SKM-1 (cell line): ENCODE results near the gene TTC24.
"Not testable (repeated sequence)": the region's sequence is repeated elsewhere in the genome, so short reads cannot be mapped to it uniquely, and the experiment has no call there.

Source experiments
- DNase-seq: peaks from one replicate; lab custom pipeline; 2025; ENCODE audit not compliant: unreplicated experiment; lab: John Stamatoyannopoulos, UW

Gene TTC24

GRCh38 chr1:156602557-156602993 is 23.1 kb downstream of the TTC24 start:
- DNase-seq, result no peak

GRCh38 chr1:156607344-156607743 is 27.8 kb downstream of the TTC24 start:
- DNase-seq, result not testable (repeated sequence)

GRCh38 chr1:156608036-156608674 is 28.6 kb downstream of the TTC24 start:
- peak; percentile 87 for DNase-seq

GRCh38 chr1:156608981-156609380 is 29.5 kb downstream of the TTC24 start:
- peak; percentile 21 for DNase-seq

DNA sequence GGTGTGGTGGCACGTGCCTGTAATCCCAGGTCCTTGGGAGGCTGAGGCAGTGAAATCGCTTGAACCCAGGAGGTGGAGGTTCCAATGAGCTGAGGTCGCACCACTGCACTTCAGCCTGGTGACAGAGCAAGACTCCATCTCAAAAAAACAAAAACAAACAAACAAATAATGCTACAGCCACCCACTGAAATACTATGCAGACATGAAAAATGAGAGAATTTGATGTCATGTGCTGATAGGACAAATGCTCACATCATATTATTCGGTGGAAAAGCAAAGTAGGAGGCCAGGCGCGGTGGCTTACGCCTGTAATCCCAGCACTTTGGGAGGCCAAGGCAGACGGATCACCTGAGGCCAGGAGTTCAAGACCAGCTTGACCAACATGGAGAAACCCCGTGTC is 30.5 kb downstream of the TTC24 start:
- not testable (repeated sequence) for DNase-seq

DNA sequence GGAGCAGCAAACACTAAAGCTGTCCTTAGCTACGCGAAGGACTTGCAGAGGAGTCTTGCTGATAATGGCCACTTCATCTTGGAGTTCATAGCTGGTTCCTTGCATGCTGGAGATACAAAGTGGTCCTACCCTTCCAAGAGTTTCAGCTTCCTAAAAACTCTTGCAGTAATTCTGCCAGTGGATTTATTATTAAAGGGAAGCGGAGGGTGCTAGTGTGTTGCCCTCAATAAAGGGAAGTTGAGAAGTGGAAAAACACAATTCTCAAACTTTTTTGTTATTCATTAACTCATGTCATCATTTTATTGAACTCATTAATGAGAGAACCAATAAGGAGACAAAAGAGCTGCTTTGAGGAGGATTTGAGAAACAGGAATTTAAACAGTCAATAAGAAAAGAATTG is 33.1 kb downstream of the TTC24 start:
- no peak for DNase-seq

- DNase-seq, result no peak
Observed at GRCh38 chr1:156615946-156616345, 36.4 kb downstream of the TTC24 start.

DNA sequence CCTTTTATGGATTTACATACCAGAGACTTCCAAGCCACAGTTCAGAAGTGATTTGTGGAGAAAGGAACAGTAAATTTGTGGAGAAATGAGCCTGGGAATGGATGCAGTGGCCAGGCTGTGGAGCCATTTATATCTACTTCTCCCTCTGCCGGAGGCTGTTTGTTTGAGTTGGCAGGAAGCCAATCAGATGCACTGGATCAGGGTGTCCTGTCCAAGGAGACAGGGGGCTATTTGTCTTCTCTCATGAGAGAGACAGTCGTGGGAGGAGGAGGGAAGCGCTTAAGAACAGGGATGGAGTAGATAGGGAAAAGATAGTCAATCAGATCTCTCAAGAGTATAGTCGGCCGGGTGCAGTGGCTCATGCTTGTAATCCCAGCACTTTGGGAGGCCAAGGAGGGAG is 36.9 kb downstream of the TTC24 start:
- DNase-seq, result no peak

- peak; percentile 27 for DNase-seq
Observed at GRCh38 chr1:156618853-156619581, 39.5 kb downstream of the TTC24 start, which contains the start of gene HAPLN2. Gene HAPLN2 (plus strand): TSS chr1:156619415. CDS start chr1:156623491, 4,076 bp downstream.

DNA sequence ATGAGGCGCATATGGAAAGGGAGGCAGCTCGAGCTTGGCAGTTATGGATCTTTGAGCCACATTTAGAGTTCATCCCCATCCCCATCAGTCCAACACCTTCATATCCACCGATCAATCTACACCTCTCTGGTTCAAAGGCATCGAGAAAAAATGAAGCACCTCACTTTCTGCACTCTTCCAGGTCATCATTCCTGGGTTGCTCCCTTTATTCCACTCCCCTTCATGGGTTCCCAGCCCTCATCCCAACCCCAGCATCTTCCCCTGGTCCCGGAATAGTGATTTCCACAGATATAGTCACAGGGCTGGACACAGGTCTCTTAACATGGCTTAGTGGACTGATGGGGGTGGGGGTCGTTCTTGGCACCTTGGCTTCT is 40.0 kb downstream of the TTC24 start:
- no peak for DNase-seq

DNA sequence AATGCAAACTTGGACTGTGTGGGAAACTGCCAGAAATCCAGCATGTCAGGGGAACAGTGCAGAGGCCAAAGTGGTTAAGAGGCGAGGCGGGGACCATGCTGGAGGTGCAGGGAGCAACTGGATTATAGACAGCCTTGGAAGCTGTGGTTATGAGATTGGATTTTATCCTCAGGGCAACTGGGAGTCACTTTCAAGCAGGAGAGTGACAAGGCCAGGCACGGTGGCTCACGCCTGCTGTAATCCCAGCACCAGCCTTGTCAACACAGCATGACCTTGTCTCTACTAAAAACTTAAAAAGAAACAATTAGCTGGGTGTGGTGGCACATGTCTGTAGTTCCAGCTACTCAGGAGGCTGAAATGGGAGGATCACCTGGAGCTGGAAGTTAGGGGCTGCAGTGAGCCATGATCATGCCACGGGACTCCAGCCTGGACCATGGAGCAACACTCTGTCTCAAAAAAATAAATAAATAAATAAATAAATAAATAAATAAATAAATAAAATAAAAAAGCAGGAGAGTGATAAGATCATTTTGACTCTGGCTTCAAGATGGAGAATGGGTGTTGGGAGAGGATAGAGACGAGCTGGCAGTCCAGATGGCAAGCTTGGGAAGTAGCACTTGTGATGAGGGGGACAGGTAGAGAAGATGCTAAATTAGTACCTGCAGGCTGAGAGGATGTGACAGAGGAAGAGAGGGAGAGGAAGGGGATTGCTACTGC is 43.2 kb downstream of the TTC24 start:
- no peak for DNase-seq

DNA sequence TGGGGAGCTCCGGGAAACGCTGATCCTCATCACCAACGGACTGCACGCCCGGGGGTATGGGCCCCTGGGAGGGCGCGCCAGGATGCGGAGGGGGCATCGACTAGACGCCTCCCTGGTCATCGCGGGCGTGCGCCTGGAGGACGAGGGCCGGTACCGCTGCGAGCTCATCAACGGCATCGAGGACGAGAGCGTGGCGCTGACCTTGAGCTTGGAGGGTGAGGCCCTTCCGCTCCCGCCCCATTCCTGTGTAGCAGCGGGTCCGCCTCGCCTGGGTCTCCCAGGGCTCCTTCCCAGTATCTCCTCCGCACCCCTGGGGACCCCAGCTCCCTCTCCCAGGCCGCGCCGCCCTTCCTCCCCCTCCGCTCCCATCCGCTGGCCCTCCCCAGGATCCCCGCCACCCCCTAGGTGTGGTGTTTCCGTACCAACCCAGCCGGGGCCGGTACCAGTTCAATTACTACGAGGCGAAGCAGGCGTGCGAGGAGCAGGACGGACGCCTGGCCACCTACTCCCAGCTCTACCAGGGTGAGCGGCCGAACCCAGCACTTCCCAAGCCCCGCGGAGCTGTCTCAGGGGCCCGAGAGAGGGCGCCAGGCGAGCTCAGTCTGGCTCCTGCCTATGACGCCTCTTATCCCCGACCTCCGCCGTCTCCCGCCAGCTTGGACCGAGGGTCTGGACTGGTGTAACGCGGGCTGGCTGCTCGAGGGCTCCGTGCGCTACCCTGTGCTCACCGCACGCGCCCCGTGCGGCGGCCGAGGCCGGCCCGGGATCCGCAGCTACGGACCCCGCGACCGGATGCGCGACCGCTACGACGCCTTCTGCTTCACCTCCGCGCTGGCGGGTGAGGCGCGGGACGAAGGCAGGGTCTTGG is 44.7 kb downstream of the TTC24 start:
- DNase-seq, result no peak

GRCh38 chr1:156624814-156625435 is 45.4 kb downstream of the TTC24 start:
- no peak for DNase-seq

DNA sequence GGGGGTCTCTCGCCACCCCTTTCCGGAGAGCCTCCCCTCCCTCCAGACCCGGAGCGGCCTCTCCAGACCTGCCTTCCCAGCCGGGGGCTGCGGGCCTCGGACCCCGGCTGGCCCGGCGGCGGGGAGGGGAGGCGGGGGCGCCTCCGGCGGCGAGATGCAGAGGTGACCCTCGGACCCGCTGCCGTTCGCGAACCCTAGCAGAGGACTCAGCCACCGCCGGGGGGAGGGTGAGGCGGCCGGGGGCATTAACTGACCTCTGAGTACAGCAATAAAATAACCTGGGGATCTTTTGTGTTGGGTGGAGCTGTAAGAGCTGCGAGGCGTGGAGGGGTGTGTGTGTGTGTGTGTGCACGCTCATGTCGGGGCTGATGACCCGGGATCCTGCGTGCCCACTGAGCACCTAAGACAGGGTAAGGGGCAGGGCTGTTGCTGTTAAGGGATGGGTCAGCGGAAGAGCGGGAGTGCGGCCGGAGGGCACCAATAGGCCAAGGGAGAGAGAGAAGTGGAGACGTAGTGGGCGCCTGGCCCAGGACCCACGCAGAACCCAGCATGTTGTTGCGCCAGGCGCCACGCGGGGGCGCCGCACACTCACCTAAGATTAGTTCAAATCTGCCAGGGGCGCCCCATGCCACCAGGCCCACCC is 46.0 kb downstream of the TTC24 start:
- no peak for DNase-seq

DNA sequence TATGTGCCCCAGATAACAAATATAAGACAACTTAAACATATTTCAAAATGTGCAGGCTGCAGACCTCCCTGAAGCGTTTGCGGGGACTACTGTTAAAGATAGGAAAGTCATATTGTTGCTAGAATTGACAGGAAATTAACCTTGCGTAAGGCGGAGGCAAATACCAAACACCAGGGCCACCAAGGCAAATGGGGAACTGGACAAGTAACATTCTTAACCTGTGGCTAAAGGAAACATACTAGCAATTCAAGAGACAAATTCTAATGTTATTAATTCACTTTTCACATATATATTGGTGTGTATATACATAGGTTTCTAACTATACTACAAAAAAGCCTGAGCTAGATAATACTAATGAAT is 46.5 kb downstream of the TTC24 start:
- no peak for DNase-seq

GRCh38 chr1:156627313-156627880 is 47.9 kb downstream of the TTC24 start:
- peak; percentile 32 for DNase-seq

GRCh38 chr1:156629823-156630449 is 50.4 kb downstream of the TTC24 start:
- no peak for DNase-seq

- not testable (repeated sequence) for DNase-seq
Observed at GRCh38 chr1:156631152-156631551, 51.6 kb downstream of the TTC24 start.

GRCh38 chr1:156632355-156632754 is 52.8 kb downstream of the TTC24 start:
- no peak for DNase-seq
